IPS-NIHi7 (cell line): ENCODE data around the gene RALGAPA2.

Experiments
- DNase-seq: peaks from one replicate; pipeline ENCODE4 v3.0.0; 2012; ENCODE audit warnings: mixed read lengths; ENCODE audit errors: extremely low spot score

RALGAPA2 gene

GRCh38 chr20:20405623-20406022 is 306.8 kb downstream of the RALGAPA2 start:
- no peak for DNase-seq

- DNase-seq: no peak
Measured at GRCh38 chr20:20404633-20405032, 307.8 kb downstream of the RALGAPA2 start.

GRCh38 chr20:20401991-20402390 is 310.5 kb downstream of the RALGAPA2 start:
- no peak for DNase-seq

DNA sequence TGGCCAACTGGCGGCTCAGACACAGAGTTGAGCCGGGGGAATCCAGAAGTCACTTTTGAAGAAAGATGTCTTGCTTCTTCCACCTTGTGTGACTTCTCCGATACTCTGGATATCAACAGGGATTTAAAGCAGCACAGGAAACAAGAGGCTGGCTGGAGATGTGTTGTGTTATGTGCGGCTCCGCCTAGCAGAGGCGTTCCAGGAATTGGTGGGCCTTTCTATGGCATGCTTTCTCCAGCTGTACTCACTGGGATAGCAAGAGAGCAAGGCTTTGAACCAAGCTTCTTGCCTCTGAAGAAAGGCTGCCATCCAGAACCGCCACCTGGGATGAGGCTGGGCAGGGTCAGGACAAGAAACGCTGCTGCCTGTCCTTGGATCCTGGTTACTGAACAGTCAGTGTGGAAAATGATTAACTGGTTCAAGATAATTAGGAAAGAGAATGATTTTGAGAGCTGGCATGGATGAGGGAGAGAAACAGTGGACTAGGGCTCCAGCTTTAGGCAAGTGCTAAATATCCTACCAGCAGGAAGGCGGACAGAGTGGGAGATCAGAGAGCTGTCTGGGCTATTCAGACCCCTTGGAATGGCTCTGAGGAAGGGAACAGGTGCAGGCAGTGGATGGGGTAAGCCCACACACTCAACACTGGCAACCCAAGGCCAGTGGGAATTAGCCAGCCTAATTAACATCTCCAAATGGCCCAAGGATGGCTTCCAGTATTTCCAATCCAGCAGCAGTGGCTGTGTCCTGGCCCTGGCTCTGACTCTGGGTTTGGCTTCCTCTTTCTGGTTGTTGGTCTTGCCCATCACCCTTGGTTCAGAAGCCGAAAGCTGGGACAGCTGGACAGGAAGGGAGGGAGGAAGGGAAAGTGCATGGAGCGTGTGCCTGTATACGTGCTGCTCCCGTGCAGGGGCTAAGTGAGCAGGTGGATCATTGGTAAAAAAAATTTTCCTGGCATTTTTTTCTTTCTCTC is 312.6 kb downstream of the RALGAPA2 start:
- no peak for DNase-seq

DNA sequence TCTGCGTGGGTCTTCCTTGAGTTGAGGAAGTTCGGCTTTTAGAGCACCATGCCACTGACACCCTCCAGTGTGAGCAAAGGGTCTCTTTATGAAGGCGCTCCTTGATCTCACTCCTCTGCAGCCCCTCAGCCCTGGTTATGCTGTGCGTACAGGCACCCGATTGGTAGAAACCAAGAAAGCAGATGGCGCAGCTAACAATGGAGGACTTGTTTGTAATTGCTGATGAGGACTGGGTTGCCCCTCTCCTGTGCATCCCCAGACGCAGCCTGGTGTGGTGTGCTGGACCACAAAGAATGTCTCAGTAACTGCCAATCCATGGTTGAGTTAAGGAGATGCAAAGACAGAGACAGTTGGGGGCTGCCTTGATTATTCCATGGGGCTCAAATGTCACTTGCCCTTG is 314.3 kb downstream of the RALGAPA2 start:
- no peak for DNase-seq

DNA sequence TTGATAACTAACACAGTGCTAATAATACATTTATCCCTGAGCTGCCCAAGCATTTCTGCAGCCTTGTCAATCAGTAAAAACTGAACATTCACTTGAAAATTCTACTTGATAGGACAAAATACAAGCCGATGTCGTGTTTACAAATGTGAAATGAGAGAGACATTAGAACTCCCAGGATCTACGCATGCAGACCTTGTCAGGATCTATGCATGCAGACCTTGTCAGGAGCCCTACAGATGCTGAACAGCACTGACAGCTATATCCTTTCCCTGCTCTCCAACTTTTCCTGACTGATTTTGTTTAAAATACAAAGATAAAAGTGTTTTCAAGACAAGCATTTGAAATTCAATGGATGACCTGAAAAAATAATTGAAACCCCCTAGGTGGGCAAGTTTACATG is 315.6 kb downstream of the RALGAPA2 start:
- DNase-seq: no peak

GRCh38 chr20:20395903-20396568 is 316.4 kb downstream of the RALGAPA2 start:
- no peak for DNase-seq

DNA sequence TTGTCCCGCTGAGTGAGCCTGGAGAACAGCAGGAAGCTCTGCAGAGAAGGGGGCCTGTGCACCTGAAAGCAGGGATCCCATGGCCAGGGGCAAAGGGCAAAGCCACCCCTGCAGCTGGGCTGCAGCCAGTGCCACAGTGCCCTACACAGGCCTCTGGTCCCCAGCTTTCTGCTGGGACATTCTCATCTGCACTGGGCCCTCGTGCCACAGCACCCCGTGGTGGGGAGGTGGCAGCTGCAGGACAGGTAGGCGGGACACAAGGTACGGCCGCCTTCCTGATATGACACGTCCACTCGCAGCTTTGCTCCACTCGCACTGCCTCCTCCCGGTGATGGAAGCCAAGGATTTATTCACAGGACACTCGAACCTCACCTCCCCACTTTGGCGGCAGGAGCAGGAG is 317.4 kb downstream of the RALGAPA2 start:
- DNase-seq: no peak

DNA sequence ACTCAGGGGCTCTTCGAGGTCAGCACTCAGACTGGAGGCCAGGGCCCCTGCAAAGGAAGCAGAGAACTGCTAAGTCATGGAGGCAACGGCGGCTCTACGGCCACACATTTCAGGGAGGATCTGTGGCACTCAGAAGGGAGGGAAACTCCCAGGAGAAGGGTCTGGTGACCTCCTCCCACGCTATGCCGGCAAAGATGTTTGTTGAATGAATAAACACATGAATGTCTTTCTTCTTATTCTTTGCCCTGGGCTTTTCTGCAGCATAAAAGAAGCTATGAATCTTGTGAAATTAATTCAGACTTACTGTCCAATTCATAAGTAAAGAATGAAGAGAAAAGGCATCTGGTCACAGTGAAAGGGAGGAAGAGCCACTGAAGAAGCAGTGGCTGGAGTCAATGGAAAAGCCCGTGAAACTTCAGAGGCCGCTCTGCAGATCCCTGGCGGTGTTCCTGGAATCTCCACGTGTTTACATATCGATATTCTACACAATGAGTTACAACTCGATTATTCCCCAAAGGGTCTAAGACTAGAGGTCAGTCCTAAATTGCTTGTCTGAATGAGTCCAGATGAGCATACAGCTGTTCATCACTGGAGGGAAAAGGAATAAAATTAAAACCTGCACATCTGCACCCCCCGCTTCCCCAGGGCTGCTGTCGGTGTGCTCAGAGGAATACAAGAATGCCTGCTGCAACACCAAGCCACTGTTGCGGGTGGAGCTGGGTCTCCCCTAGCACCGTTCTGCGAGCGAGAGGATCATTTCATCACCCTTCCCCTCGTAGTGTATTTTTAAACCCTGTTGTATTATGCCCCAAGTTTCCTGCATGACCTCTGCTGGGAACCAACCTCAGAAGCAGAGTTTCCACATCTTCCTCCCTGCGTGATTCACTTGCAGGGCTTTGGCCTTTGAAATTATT is 319.0 kb downstream of the RALGAPA2 start:
- no peak for DNase-seq

- no peak for DNase-seq
Measured at GRCh38 chr20:20391766-20392165, 320.7 kb downstream of the RALGAPA2 start.

GRCh38 chr20:20391115-20391514 is 321.3 kb downstream of the RALGAPA2 start:
- DNase-seq: no peak

GRCh38 chr20:20390393-20390792 is 322.1 kb downstream of the RALGAPA2 start:
- no peak for DNase-seq

DNA sequence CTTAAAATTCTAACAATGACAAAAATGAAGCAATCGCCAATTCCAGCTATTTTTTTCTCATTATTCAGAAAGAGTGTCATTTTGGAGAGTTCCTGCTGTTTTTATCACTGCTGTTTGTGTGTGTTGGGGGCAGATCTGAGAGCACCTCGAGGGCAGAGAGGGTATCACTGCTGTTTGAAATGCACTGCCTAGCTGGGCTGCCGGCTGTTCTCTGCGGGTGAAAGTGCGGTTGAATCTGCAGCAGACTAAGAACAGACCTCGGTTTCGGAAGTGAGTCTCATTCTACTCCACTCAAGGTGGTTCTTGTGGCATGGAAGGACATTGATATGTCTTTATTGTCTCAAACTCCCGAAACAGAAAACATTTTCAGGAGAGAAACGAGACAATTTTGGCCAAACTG is 326.3 kb downstream of the RALGAPA2 start:
- no peak for DNase-seq

DNA sequence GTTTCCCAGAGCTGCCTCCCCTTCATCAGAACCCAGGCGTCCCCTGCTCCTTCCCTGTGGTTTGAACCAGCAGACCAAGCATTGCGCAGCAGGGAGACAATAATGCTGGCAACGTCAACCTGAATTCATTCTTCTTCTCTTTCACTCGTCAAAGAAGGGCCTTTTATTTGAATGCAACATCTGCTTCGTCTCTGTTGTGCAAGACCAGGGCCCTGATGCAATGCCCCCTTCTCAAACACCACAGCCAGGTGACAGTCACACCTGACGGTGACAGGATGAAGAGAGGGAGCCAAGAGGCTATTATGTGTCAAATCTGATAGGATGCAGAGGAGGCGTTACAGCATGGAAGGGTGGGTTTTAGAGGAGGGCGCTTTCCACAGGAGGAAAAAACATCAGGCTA is 336.6 kb downstream of the RALGAPA2 start:
- no peak for DNase-seq

- no peak for DNase-seq
Measured at GRCh38 chr20:20373091-20373571, 339.3 kb downstream of the RALGAPA2 start.

GRCh38 chr20:20371681-20372080 is 340.8 kb downstream of the RALGAPA2 start:
- DNase-seq: no peak

GRCh38 chr20:20371083-20371482 is 341.4 kb downstream of the RALGAPA2 start:
- DNase-seq: no peak

DNA sequence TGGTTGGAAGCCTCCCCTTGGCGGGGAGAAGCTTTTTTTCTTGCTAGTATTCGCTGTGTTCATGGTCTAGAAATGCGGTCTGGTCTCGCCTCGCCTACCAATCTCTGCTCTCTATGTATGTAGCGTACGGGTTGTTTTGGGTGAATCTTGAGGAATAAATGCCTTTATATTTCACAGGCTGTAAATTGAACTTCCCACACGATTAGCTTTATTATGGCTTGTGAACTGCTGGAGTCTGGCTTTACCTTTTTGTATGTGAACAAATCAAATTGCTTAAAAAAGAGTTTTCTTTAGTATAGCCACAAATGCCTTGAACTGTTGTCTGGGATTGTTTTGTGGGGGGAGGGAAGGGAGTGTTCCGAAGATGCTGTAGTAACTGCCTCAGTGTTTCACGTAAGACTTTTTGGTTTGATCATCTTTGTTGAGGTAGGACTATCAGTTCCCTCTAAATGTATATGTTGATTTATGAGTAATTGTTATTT is 342.3 kb downstream of the RALGAPA2 start:
- DNase-seq: no peak

DNA sequence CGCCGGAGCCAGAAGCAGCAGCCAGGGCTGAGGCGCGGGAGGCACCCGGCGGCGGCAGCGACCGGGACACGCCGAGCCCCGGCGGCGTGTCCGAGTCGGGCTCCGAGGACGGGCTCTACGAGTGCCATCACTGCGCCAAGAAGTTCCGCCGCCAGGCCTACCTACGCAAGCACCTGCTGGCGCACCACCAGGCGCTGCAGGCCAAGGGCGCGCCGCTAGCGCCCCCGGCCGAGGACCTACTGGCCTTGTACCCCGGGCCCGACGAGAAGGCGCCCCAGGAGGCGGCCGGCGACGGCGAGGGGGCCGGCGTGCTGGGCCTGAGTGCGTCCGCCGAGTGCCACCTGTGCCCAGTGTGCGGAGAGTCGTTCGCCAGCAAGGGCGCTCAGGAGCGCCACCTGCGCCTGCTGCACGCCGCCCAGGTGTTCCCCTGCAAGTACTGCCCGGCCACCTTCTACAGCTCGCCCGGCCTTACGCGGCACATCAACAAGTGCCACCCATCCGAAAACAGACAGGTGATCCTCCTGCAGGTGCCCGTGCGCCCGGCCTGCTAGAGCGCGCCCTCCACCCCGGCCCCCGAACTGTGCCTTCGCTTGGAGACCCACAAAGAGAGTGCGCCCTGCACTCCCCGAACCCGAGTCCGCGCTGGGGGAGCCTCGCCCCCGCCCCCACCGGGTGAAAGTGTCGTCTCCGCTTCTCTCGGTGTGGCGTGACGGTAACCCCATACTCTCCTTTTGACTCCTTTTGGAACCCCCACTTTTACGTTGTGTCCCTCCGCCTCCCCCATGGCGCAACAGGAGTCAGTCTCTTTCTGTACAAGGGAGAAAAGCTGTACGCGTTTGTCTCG is 343.0 kb downstream of the RALGAPA2 start:
- no peak for DNase-seq

DNA sequence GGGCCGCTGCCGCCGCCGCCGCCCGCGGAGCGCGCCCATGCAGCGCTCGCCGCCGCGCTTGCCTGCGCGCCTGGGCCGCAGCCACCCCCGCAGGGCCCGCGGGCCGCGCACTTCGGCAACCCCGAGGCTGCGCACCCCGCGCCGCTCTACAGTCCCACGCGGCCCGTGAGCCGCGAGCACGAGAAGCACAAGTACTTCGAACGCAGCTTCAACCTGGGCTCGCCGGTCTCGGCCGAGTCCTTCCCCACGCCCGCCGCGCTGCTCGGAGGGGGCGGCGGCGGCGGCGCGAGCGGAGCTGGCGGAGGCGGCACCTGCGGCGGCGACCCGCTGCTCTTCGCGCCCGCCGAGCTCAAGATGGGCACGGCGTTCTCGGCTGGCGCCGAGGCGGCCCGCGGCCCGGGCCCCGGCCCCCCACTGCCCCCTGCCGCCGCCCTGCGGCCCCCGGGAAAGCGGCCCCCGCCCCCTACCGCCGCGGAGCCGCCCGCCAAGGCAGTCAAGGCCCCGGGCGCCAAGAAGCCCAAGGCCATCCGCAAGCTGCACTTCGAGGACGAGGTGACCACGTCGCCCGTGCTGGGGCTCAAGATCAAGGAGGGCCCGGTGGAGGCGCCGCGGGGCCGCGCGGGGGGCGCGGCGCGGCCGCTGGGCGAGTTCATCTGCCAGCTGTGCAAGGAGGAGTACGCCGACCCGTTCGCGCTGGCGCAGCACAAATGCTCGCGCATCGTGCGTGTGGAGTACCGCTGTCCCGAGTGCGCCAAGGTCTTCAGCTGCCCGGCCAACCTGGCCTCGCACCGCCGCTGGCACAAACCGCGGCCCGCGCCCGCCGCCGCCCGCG is 343.8 kb downstream of the RALGAPA2 start:
- DNase-seq: no peak
